Posterior vena cava (tissue), 2 donors: Measurements from ENCODE around the gene NPPA. TPM values are rescaled to one million over a fixed set of nuclear protein-coding genes. Genes with fewer than 3 reads are reported as not detected.

Experiments
- DNase-seq: peaks from one replicate; pipeline ENCODE4 v3.0.0-alpha.2; 2020; ENCODE audit warnings: low spot score
- intact Hi-C, 2 donors: fragments of 100-400 bp; cut with DNase I; formaldehyde crosslinking; loops; one replicate each; pipeline versions ENCODE4 v1.14.1 to v1.14.2; 2022 to 2023
- total RNA-seq, 2 donors: library from RNA; stranded (reverse); fragmentation: NEBNext Ultra II Directional; extraction: Animal tissue kit (Norgen Biotek cat#: 25700); gene quantifications; one replicate each; pipeline ENCODE4 v1.2.1, GENCODE V29; 2021
- donor health status: DM: yes; HTN: yes; CAD: no.
- donor health status: DM: yes; HTN: yes; CAD: no.

The NPPA gene
- total RNA-seq, 2 donors from 2014 or later = 3.8 TPM; not detected in 1

DNA sequence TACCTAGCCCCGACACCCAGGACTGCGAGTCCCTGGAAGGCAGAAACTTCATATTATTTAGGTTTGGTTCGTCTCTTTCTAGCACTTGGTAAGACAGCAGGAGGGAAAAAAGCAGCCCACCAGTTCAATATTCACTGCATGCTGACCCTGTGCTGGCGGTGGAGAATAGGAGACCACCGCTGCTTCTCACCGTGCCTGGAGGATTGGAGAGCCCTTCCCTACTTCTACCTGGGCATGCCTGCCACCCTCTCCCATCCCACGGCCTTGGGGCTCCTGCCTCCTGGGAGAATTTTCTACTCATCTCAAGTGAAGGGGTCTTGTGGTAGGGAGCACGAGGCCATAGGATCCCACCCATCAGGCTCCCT lies 47.2 kb downstream of the NPPA start:
- DNase-seq = no peak
- intact Hi-C loops = no loop called here

GRCh38 chr1:11799896-11800295 lies 47.7 kb downstream of the NPPA start:
- peak; percentile 18 for DNase-seq
- intact Hi-C loops = no loop called here

GRCh38 chr1:11799099-11799498 lies 48.5 kb downstream of the NPPA start:
- intact Hi-C loops = no loop called here
- peak; percentile 53 for DNase-seq

GRCh38 chr1:11797525-11798216 lies 49.9 kb downstream of the NPPA start:
- peak; percentile 93 for DNase-seq
- intact Hi-C loops = no loop called here

- intact Hi-C loops = no loop called here
- DNase-seq = peak; percentile 69
These were observed 51.4 kb downstream of the NPPA start for GRCh38 chr1:11796036-11796828.

Other genes with a start within 250 kb of the NPPA start
- gene FBXO2, start 193.4 kb downstream of the NPPA start, total RNA-seq = 1 to 10 TPM; 1.9 to 3.0 TPM
- gene FBXO44, start 192.9 kb downstream of the NPPA start, total RNA-seq = 10 to 100 TPM; 11.6 to 14.1 TPM
- gene FBXO6, start 183.6 kb downstream of the NPPA start, total RNA-seq = 1 to 10 TPM; 5.5 to 6.0 TPM
- 10 to 100 TPM; 18.4 to 22.6 TPM for gene MAD2L2, start 166.6 kb downstream of the NPPA start, total RNA-seq
- under 1 TPM; 0.05 to 0.09 TPM for gene DRAXIN, start 156.1 kb downstream of the NPPA start, total RNA-seq
- 10 to 100 TPM; 35.1 to 39.1 TPM for gene AGTRAP, start 111.6 kb downstream of the NPPA start, total RNA-seq
- 1 to 10 TPM; 2.1 to 2.3 TPM for gene C1orf167, start 85.6 kb downstream of the NPPA start, total RNA-seq
- 10 to 100 TPM; 31.0 to 31.7 TPM for gene MTHFR, start 41.8 kb downstream of the NPPA start, total RNA-seq
- gene CLCN6, start 41.6 kb downstream of the NPPA start, total RNA-seq = 10 to 100 TPM; 16.8 to 16.9 TPM
- gene NPPB, start 11.2 kb upstream of the NPPA start, total RNA-seq = not detected
- 10 to 100 TPM; 34.0 to 39.6 TPM for gene KIAA2013, start 78.6 kb upstream of the NPPA start, total RNA-seq
- 10 to 100 TPM; 70.0 to 91.2 TPM for gene PLOD1, start 86.9 kb upstream of the NPPA start, total RNA-seq
- gene MFN2, start 132.7 kb upstream of the NPPA start, total RNA-seq = 100 to 1,000 TPM in 1 of 2 donors, 10 to 100 TPM in 1; 94.8 to 102 TPM
- 10 to 100 TPM; 22.4 to 22.7 TPM for gene MIIP, start 171.7 kb upstream of the NPPA start, total RNA-seq
- 1 to 10 TPM in 1 of 2 donors, under 1 TPM in 1; 1.00 to 1.3 TPM for gene TNFRSF8, start 215.5 kb upstream of the NPPA start, total RNA-seq